Measurements from ENCODE around the gene CHMP1A.

CHMP1A gene

DNA sequence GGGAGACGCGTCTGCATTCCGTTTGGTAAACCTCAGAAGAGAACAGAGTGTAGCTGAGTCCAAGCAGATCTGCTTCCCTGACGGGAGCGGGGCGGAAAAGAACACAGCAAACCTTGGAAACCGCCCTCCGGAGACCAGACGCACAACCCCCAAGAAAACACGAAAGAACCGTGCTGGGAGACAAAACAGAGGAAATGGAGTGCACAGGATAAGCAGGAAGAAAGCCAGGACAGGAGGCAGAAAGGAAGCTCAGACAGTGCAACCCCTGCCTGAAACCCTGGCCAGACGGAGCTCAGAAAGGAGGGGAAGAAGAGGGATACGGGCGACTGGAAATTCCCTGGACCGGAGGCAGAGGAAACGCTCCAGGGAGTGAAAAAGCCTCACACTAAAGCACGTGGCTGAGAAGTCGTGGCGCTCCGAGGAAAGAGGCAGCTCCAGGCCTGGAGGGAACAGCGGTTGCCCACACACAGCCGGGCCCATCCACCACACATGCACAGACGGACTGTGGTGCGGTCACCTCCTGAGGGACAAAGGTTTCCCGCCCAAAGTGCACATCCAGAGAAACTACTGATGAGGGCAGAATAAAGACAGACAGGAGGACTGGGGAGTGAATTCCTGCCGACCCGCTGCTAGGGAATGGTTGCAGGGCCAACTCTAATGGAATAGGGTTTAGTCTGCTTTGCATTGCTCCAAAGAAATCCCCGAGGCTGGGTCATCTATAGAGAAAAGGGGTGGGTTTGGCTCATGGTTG, 33.8 kb downstream of the CHMP1A start:
- no peak for DNase-seq (ENCODE audit: low read depth in 2 of 2)

GRCh38 chr16:89621698-89622409, 35.7 kb downstream of the CHMP1A start:
- DNase-seq (ENCODE audit: low read depth in 2 of 2): no peak

- DNase-seq (ENCODE audit: low read depth in 2 of 2): no peak
These were observed 36.3 kb downstream of the CHMP1A start for GRCh38 chr16:89621136-89621697.

DNA sequence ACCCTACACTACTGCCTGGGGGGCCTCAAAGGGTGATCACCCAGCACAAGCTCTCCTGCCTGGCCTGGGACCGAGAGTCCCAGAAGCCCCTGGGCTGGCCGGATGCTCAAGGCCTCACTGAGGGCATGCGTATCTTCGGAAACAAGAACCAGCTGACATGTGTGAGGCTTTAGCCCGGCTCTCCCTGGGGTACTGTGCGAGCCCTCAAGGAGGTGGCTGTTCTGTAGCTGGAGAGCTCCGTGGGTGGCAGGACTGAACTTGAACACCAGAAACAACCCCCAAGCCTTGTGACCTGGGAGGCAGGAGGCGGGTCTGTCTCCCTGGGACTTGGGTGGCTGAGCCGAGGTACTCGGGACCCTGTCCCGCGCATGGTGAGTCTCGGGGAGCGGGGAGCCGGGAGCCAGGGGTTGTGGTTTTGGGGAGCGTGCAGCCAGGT, 37.1 kb downstream of the CHMP1A start:
- DNase-seq (ENCODE audit: low read depth in 2 of 2): no peak

DNA sequence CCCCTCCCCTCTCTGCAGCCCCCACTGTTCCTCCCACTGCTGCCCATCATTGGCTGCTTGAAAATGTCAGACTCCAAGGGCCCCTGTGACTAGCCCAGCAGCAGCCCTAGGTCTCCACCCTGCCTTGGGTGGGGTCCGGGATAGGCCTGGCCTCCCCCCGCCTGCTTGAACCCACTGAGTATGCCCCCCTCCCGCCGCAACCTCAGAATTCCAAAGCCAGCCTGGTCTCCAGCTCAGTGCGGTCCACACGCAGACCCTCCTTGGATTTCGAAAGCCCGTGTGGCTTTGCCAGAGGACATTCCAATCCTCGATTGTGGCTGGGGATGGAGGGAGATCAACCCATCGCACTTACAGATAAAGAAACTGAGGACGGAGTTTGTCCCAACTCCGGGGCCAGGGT, 37.7 kb downstream of the CHMP1A start:
- DNase-seq (ENCODE audit: low read depth in 2 of 2): no peak

GRCh38 chr16:89618109-89618998, 39.2 kb downstream of the CHMP1A start:
- no peak for DNase-seq (ENCODE audit: low read depth in 2 of 2)

- no peak for DNase-seq (ENCODE audit: low read depth in 2 of 2)
These were observed 40.5 kb downstream of the CHMP1A start for GRCh38 chr16:89617036-89617435.

DNA sequence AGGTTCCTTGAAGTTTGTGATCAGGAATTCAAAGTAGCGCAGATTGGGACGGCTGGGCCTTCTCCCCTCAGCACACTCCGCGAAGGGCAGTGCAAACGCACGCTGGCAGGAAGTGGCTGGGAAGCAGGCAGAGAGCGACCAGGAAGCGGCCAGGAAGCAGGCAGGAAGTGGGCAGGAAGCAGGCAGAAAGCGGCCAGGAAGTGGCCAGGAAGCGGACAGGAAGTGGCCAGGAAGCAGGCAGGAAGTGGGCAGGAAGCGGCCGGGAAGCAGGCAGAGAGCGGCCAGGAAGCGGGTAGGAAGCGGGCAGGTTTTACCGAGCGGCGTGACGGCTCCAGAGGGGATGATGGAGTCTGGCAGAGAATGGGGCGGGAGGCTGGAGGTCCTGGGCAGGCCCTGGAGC, 40.9 kb downstream of the CHMP1A start:
- DNase-seq (ENCODE audit: low read depth in 2 of 2): no peak

- no peak for DNase-seq (ENCODE audit: low read depth in 2 of 2)
These were observed 41.9 kb downstream of the CHMP1A start for GRCh38 chr16:89615596-89616090.

- no peak for DNase-seq (ENCODE audit: low read depth in 2 of 2)
These were observed 42.3 kb downstream of the CHMP1A start for GRCh38 chr16:89615176-89615575.

DNA sequence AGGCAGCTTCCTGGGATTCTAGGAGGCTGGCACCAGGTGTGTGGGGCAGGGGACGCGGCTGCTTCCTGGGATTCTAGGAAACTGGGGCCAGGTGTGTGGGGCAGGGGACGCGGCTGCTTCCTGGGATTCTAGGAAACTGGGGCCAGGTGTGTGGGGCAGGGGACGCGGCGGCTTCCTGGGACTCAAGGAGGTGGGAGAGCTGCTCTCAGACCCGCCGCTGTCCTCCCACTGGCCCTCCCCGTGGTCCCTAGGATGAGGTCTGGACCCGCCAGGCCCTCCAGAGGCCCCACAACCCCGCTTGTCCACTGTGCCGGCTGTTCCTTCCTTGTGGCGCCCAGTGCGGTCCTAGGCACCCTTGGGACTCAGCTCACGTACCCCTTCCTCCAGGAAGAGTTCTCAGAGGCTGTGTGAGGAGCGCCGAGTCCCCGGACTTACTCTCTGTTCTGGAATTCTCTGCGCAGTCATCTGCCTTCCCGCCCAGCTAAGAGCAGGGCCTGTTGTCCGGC, 43.5 kb downstream of the CHMP1A start:
- no peak for DNase-seq (ENCODE audit: low read depth in 2 of 2)

DNA sequence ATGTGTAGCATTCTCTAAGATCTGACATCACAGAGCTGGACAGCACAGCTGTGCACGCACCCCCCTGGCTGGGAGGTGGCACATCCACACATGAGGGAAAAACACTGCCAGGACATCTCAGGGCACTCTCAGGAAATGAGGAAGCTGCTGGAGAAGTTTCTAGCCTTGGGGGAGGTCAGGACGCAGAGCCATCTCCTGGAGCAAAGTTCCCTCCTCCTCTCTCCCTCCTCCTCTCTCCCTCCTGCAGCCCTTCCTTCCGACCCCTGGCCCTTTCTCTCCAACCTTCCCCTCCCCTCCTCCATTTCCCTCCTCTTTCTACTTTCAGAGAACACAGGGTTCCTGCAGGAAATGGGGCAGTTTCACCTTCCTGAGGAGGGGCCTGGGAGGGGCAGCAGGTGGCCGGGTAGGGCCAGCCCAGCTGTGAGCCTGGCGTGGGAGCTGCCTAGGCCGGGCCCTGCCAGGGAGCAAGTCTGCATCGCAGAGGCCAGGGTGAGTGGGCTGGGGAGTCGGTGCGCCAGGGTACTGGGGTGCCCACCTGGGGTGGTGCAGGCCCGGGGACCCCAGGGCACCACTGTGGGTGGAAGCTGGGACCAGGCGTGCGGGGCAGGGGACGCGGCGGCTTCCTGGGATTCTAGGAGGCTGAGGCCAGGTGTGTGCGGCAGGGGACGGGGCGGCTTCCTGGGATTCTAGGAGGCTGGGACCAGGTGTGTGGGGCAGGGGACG, 44.1 kb downstream of the CHMP1A start, which contains the start of gene DPEP1:
DPEP1 (plus strand) TSS at position 412 of the 723 bp plus-strand sequence. CDS start 16,769 bp downstream, outside the sequence.
- DNase-seq (ENCODE audit: low read depth in 2 of 2): no peak

DNA sequence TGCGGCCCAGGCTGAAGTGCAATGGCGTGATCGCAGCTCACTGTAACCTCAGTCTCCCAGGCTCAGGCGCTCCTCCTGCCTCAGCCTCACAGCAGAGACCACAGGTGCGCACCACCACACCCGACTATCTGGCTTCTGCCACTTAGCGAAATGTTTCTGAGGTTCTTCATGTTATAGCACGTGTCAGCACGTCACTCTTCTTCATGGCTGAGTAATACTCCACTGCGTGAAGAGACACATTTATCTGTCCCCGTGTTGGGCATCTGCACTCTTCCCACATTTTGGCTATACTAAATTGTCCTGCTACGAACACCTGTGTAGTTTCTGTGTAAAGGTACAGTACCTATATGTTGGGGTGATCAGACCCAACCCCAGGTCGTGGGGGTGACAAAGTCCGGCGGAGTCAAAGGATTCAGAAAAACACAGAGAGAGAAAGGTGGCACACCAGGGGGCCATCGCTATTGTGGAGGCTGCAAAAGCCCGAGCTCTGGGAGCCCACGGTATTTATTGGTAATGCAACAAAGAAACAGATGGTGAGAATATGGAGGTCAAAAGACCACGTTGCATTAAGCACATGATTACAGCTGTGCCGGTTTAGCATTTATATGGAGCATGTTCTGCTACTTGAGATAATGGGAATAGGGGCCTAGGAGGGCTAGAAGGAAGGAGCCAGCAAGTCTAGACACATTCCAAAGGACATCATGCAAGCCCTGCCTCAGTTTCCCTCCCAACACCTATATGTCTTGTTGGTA, 44.9 kb downstream of the CHMP1A start:
- DNase-seq (ENCODE audit: low read depth in 2 of 2): no peak

- no peak for DNase-seq (ENCODE audit: low read depth in 2 of 2)
These were observed 47.4 kb downstream of the CHMP1A start for GRCh38 chr16:89610108-89610453.

DNA sequence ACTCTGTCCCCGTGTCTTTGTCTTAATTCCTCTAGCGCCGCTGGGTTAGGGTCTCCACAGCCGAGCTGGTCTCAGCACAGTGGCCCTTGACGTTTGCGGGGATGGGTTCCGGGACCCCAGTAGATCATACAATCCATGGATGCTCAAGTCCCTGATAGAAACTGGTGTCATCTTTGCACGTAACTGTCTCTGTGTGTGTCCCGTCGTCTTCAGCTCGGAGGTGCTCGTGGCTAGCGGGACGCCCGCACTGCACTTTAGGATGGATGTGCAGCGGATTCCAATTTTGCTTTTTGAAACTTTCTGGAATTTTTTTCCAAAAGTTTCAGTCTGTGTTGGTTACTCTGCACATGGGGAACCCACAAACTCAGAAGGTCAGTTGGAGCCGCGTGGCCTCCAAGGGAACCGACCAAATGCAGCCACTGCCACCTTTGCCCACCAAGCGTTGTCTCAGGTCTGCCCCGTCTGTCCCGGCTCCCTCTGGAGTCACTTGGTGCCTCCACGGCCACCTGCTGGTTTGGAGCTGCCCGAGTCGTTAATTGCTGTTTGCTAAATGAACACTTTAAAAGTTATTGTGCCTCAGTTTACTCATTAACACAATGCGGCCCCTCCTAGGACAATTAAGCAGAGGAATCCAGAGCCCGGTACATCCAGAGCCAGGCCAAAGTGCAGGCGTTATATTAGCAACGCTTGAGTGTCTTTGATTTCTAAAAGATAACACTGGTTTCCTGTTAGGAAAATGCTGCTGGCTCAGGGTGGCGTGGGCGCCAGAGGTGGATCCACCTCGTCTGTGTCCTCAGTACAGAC, 49.4 kb downstream of the CHMP1A start:
- DNase-seq (ENCODE audit: low read depth in 2 of 2): no peak

DNA sequence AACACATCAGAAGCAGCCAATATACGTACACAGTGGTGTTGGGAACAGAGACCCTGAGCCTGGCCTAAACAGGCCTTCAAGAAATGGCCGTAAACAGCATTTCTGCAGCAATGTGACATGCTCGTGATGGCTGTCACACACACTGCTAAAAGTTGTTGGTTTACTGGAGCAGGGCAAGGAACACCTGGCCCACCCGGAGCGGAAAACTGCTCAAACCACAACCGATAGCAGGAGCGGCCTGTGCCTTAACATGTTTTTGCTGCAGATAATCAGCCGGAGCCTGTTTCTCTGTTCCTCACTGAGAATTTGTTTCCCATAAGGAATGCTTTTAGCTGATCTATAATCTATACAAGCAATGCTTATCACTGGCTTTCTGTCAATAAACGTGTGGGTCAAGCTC, 50.1 kb downstream of the CHMP1A start:
- no peak for DNase-seq (ENCODE audit: low read depth in 2 of 2)

DNA sequence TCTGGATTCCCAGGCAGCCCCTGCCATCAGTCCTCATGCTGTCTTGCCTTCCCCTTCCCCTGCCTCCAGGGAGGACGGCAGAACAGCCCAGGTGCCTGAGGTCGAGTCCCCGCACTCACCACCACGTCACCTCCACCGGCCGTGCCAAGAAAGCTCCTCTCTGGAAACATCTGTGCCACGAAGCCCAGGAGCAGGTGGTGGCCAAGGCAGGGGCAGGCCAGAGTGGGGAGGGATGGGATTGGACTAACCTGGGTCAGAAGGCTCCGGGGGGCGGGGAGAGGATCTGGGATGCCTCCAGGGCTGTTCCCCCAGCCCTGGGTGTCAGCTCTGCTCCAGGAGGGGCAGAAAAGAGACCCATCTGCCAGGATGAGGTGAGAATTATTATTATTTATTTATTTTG, 51.5 kb downstream of the CHMP1A start:
- no peak for DNase-seq (ENCODE audit: low read depth in 2 of 2)

DNA sequence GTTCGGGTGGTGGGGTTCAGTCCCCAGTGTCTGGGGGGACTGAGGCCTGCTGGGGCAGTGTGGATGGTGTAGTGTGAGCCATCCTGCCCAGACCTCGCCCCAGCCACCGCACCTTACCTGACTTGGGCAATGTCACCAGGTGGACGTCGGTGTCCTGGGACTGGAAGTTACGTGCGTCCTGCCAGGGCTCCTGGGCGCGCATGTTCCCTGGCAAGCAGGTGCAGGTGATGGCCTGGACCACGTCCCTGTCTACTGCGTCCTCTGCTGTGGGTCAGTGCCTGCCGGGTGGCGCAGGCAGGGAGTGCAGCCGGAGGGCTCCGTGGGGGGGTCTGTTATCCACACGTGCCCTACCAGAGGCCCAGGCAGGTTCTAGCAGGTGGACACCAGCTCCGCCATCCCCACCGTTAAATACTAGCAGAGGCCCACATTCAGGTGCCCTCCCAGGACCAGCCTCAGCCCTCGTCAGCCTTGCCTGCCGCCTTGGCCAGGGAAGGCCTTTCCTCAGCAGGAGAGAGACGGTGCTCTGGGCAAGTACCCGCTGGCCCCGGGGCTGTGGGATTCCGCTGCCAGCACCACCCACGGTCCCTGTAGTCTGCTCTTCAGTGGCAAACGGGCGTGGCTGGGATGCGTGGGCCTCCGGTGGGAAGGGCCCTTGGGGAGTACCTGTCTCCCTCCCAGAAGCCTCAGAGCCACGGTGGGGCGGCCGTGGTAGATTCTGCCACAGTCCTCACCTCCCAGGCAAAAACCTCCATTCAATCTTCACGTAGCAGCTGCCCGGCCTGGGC, 52.1 kb downstream of the CHMP1A start:
- no peak for DNase-seq (ENCODE audit: low read depth in 2 of 2)

DNA sequence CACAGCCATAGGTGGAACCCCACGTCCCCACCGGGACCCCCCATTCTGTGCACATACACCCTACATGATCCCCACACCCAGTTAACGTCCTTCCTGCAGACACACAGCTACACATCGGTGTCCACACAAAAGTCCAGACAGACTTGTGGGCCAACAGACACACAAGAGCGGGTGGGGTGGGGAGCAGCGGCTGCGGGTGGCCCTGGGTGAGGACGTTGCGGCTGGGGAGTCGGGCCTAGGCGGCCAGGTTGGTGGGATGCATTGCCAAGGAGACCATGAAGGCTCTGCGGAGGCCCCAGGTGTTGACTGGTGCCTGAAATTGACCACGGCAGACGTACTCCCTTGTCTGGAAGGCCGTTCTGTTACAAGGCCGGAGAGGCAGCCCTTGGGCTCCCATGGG, 52.7 kb downstream of the CHMP1A start:
- no peak for DNase-seq (ENCODE audit: low read depth in 2 of 2)

Data from stimulated activated CD4-positive, alpha-beta T cell treated with anti-CD3 and anti-CD28 coated beads, Interleukin-12 subunit alpha, Interleukin-12 subunit beta, amount 100 ng/mL, for 24 hours (primary cell).